H7 (cell line): Measurements from ENCODE around the gene PNPLA3. TPM values are rescaled to one million over a fixed set of nuclear protein-coding genes. Genes with fewer than 3 reads are reported as not detected.

Experiments
- DNase-seq: peaks from one replicate; pipeline ENCODE4 v3.0.0; 2012
- H3K27me3 ChIP-seq: 2 replicates; pipeline ENCODE4 v1.6.0; 2011; ENCODE audit warnings: mild to moderate bottlenecking, low read length; ENCODE audit not compliant: control insufficient read depth, insufficient read depth
- H3K36me3 ChIP-seq: replicated peaks from 2 replicates; pipeline ENCODE4 v1.5.1; 2011; ENCODE audit warnings: low read length; ENCODE audit not compliant: control insufficient read depth, insufficient read depth
- H3K4me3 ChIP-seq: 2 replicates; pipeline ENCODE4 v1.5.1; 2011; ENCODE audit warnings: low read depth, mild to moderate bottlenecking, control low read depth, low read length, moderate library complexity; ENCODE audit not compliant: insufficient read depth
- total RNA-seq: library from RNA; depleted of rRNA; stranded (reverse); fragments of >200 nt; shearing (Covaris generic); gene quantifications from 2 replicates; pipeline ENCODE4 v1.2.3, GENCODE V29; 2014

Gene PNPLA3
- total RNA-seq, 1 experiment from 2014 or later: 10.7 TPM

- DNase-seq: no peak
- Histone ChIP-seq H3K27me3 (no peaks in the 10 kb centered on the region), H3K36me3 (peaks cover 1% of the 10 kb centered on the region), H3K4me3 (peak overlapping the region; percentile 46)
Observed at GRCh38 chr22:43923191-43923590, 414 bp upstream of the PNPLA3 start.

GRCh38 chr22:43924877-43925276 is 1.3 kb downstream of the PNPLA3 start:
- peak; percentile 69 for DNase-seq
- peaks cover 2% of the 10 kb centered on the region for H3K36me3 ChIP-seq
- no peaks in the 10 kb centered on the region for H3K27me3 ChIP-seq
- H3K4me3 ChIP-seq: peak overlapping the region; percentile 80

GRCh38 chr22:43925433-43926348 is 2.1 kb downstream of the PNPLA3 start:
- Histone ChIP-seq H3K27me3 (no peaks in the 10 kb centered on the region), H3K4me3 (peak overlapping the region; percentile 80; the same call in 1 of the 2 replicates)
- DNase-seq: peak; percentile 90

GRCh38 chr22:43926349-43926710 is 2.7 kb downstream of the PNPLA3 start:
- Histone ChIP-seq H3K4me3 (no peak overlapping the region), H3K36me3 (peaks cover 10% of the 10 kb centered on the region)
- DNase-seq: no peak

More at GRCh38 chr22:43925433-43926348, 2.1 kb downstream of the PNPLA3 start:
- peaks cover 7% of the 10 kb centered on the region for H3K36me3 ChIP-seq

GRCh38 chr22:43928468-43928867 is 4.9 kb downstream of the PNPLA3 start:
- peaks cover 23% of the 10 kb centered on the region for H3K36me3 ChIP-seq
- H3K4me3 ChIP-seq: no peak overlapping the region
- no peaks in the 10 kb centered on the region for H3K27me3 ChIP-seq
- DNase-seq: no peak

More at GRCh38 chr22:43926349-43926710, 2.7 kb downstream of the PNPLA3 start:
- H3K27me3 ChIP-seq: no peaks in the 10 kb centered on the region

- Histone ChIP-seq H3K36me3 (peaks cover 23% of the 10 kb centered on the region), H3K4me3 (no peak overlapping the region), H3K27me3 (no peaks in the 10 kb centered on the region)
- DNase-seq: no peak
Observed at GRCh38 chr22:43928908-43929307, 5.3 kb downstream of the PNPLA3 start.

GRCh38 chr22:43931771-43932170 is 8.2 kb downstream of the PNPLA3 start:
- DNase-seq: no peak
- no peaks in the 10 kb centered on the region for H3K27me3 ChIP-seq
- no peak overlapping the region for H3K4me3 ChIP-seq
- H3K36me3 ChIP-seq: peaks cover 27% of the 10 kb centered on the region

- H3K36me3 ChIP-seq: peaks cover 36% of the 10 kb centered on the region
- no peak overlapping the region for H3K4me3 ChIP-seq
- H3K27me3 ChIP-seq: no peaks in the 10 kb centered on the region
- DNase-seq: no peak
Observed at GRCh38 chr22:43941449-43941848, 17.8 kb downstream of the PNPLA3 start.

GRCh38 chr22:43944670-43945430 is 21.2 kb downstream of the PNPLA3 start:
- H3K4me3 ChIP-seq: no peak overlapping the region
- DNase-seq: no peak
- H3K27me3 ChIP-seq: no peaks in the 10 kb centered on the region
- peaks cover 19% of the 10 kb centered on the region for H3K36me3 ChIP-seq

- no peak overlapping the region for H3K4me3 ChIP-seq
- no peaks in the 10 kb centered on the region for H3K27me3 ChIP-seq
- H3K36me3 ChIP-seq: peaks cover 14% of the 10 kb centered on the region
- peak; percentile 89 for DNase-seq
Observed at GRCh38 chr22:43945632-43946383, 22.2 kb downstream of the PNPLA3 start.

- DNase-seq: peak; percentile 49
- no peaks in the 10 kb centered on the region for H3K27me3 ChIP-seq
- H3K36me3 ChIP-seq: peaks cover 12% of the 10 kb centered on the region
- no peak overlapping the region for H3K4me3 ChIP-seq
Observed at GRCh38 chr22:43946384-43946667, 22.7 kb downstream of the PNPLA3 start.

GRCh38 chr22:43948836-43949406 is 25.3 kb downstream of the PNPLA3 start:
- no peak for DNase-seq
- no peaks in the 10 kb centered on the region for H3K27me3 ChIP-seq
- no peak overlapping the region for H3K4me3 ChIP-seq
- H3K36me3 ChIP-seq: peaks cover 5% of the 10 kb centered on the region

- Histone ChIP-seq H3K27me3 (no peaks in the 10 kb centered on the region), H3K4me3 (no peak overlapping the region), H3K36me3 (no peaks in the 10 kb centered on the region; the same call in 1 of the 2 replicates)
- no peak for DNase-seq
Observed at GRCh38 chr22:43951391-43951790, 27.8 kb downstream of the PNPLA3 start.

- DNase-seq: no peak
- Histone ChIP-seq H3K4me3 (no peak overlapping the region), H3K36me3 (no peaks in the 10 kb centered on the region; the same call in 1 of the 2 replicates), H3K27me3 (no peaks in the 10 kb centered on the region)
Observed at GRCh38 chr22:43951966-43952365, 28.4 kb downstream of the PNPLA3 start.
